ENCODE results near the gene NID1. TPM values are rescaled to one million over a fixed set of nuclear protein-coding genes. Genes with fewer than 3 reads are reported as not detected.

Gene NID1
- total RNA-seq, 1 experiment from 2014 or later: 19.2 TPM

GRCh38 chr1:235989105-235989504 lies 75.8 kb downstream of the NID1 start (continued):
- TF ChIP-seq, protein P1, sequence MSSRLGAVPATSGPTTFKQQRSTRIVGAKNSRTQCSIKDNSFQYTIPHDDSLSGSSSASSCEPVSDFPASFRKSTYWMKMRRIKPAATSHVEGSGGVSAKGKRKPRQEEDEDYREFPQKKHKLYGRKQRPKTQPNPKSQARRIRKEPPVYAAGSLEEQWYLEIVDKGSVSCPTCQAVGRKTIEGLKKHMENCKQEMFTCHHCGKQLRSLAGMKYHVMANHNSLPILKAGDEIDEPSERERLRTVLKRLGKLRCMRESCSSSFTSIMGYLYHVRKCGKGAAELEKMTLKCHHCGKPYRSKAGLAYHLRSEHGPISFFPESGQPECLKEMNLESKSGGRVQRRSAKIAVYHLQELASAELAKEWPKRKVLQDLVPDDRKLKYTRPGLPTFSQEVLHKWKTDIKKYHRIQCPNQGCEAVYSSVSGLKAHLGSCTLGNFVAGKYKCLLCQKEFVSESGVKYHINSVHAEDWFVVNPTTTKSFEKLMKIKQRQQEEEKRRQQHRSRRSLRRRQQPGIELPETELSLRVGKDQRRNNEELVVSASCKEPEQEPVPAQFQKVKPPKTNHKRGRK (CRISPR knock-in tag; IDR thresholded peaks at IDR 0.05; ENCODE audit: borderline replicate concordance): no peak
- TF ChIP-seq, protein P2, sequence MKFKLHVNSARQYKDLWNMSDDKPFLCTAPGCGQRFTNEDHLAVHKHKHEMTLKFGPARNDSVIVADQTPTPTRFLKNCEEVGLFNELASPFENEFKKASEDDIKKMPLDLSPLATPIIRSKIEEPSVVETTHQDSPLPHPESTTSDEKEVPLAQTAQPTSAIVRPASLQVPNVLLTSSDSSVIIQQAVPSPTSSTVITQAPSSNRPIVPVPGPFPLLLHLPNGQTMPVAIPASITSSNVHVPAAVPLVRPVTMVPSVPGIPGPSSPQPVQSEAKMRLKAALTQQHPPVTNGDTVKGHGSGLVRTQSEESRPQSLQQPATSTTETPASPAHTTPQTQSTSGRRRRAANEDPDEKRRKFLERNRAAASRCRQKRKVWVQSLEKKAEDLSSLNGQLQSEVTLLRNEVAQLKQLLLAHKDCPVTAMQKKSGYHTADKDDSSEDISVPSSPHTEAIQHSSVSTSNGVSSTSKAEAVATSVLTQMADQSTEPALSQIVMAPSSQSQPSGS (CRISPR knock-in tag; IDR thresholded peaks at IDR 0.05; ENCODE audit: borderline replicate concordance, low read depth): no peak
- no peak for TF ChIP-seq IRF2 (CRISPR knock-in tag; IDR thresholded peaks at IDR 0.05; ENCODE audit: borderline replicate concordance, low read depth)
- no peak for TF ChIP-seq JAZF1 (CRISPR knock-in tag; IDR thresholded peaks at IDR 0.05)
- TF ChIP-seq, protein P3, sequence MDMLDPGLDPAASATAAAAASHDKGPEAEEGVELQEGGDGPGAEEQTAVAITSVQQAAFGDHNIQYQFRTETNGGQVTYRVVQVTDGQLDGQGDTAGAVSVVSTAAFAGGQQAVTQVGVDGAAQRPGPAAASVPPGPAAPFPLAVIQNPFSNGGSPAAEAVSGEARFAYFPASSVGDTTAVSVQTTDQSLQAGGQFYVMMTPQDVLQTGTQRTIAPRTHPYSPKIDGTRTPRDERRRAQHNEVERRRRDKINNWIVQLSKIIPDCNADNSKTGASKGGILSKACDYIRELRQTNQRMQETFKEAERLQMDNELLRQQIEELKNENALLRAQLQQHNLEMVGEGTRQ (CRISPR knock-in tag; IDR thresholded peaks at IDR 0.05): no peak
- TF ChIP-seq AFF4 (CRISPR knock-in tag; IDR thresholded peaks at IDR 0.05; ENCODE audit: borderline replicate concordance): no peak
- no peak for TF ChIP-seq ZNF671 (CRISPR knock-in tag; IDR thresholded peaks at IDR 0.05)
- no peak for TF ChIP-seq ELF4 (CRISPR knock-in tag; IDR thresholded peaks at IDR 0.05; ENCODE audit: low read depth)
- no peak for TF ChIP-seq CDX4 (CRISPR knock-in tag; IDR thresholded peaks at IDR 0.05; ENCODE audit: borderline replicate concordance)
- no peak for TF ChIP-seq ZNF219 (CRISPR knock-in tag; IDR thresholded peaks at IDR 0.05; ENCODE audit: borderline replicate concordance)
- TF ChIP-seq TP53 (CRISPR knock-in tag; IDR thresholded peaks at IDR 0.05): no peak
- TF ChIP-seq NFATC4 (CRISPR knock-in tag; IDR thresholded peaks at IDR 0.05): no peak
- TF ChIP-seq, protein P4, sequence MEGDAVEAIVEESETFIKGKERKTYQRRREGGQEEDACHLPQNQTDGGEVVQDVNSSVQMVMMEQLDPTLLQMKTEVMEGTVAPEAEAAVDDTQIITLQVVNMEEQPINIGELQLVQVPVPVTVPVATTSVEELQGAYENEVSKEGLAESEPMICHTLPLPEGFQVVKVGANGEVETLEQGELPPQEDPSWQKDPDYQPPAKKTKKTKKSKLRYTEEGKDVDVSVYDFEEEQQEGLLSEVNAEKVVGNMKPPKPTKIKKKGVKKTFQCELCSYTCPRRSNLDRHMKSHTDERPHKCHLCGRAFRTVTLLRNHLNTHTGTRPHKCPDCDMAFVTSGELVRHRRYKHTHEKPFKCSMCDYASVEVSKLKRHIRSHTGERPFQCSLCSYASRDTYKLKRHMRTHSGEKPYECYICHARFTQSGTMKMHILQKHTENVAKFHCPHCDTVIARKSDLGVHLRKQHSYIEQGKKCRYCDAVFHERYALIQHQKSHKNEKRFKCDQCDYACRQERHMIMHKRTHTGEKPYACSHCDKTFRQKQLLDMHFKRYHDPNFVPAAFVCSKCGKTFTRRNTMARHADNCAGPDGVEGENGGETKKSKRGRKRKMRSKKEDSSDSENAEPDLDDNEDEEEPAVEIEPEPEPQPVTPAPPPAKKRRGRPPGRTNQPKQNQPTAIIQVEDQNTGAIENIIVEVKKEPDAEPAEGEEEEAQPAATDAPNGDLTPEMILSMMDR (IDR thresholded peaks at IDR 0.05): no peak

GRCh38 chr1:235986869-235987268 lies 78.0 kb downstream of the NID1 start:
- Mint-ChIP-seq H3K27me3 (ENCODE audit: low read depth) (peaks cover 6% of the 10 kb centered on the region; the same call in 1 of the 2 replicates), H3K9me3 (peaks cover 35% of the 10 kb centered on the region), H3K36me3 (peaks cover 37% of the 10 kb centered on the region), H3K27ac (no peak overlapping the region), H3K4me3 (no peak overlapping the region), H3K4me1 (peaks cover 9% of the 10 kb centered on the region)
- no peak for DNase-seq (ENCODE audit: low spot score)
- ChIA-PET POLR2A (no interaction called here), CTCF (no interaction called here)
- TF ChIP-seq, protein P2 (CRISPR knock-in tag; IDR thresholded peaks at IDR 0.05; ENCODE audit: borderline replicate concordance, low read depth): no peak
- TF ChIP-seq OVOL2 (CRISPR knock-in tag; IDR thresholded peaks at IDR 0.05; ENCODE audit: borderline replicate concordance) (no peak), MXD4 (CRISPR knock-in tag; IDR thresholded peaks at IDR 0.05; ENCODE audit: borderline replicate concordance) (no peak), ZNF263 (CRISPR knock-in tag; IDR thresholded peaks at IDR 0.05; ENCODE audit: low read depth) (no peak), ZNF416 (CRISPR knock-in tag; IDR thresholded peaks at IDR 0.05) (no peak)
- no peak for ATAC-seq
